Activated CD8-positive, alpha-beta memory T cell treated with anti-CD3 and anti-CD28 coated beads for 36 hours (primary cell): ENCODE results near the gene OR10A5. TPM values are rescaled to one million over a fixed set of nuclear protein-coding genes. Genes with fewer than 3 reads are reported as not detected.
"Not testable (repeated sequence)": the region's sequence is repeated elsewhere in the genome, so short reads cannot be mapped to it uniquely, and the experiment has no call there.

Source experiments
- CTCF ChIA-PET: fragments of 350-600 bp; sonication (Branson Sonifier 250); formaldehyde crosslinking; loops from one replicate; lab custom pipeline; 2021; ENCODE audit warnings: antibody characterized with exemption; lab: Charles Lee
- POLR2A ChIA-PET: fragments of 350-600 bp; sonication (Branson Sonifier 250); formaldehyde crosslinking; loops from one replicate; lab custom pipeline; 2021; ENCODE audit warnings: antibody characterized with exemption; lab: Charles Lee
- total RNA-seq, 2 experiments: library from RNA; stranded (reverse); gene quantifications; one replicate each; pipeline ENCODE4 v1.2.3, GENCODE V29; 2021

OR10A5 gene
- total RNA-seq, 2 experiments from 2014 or later = not detected

DNA sequence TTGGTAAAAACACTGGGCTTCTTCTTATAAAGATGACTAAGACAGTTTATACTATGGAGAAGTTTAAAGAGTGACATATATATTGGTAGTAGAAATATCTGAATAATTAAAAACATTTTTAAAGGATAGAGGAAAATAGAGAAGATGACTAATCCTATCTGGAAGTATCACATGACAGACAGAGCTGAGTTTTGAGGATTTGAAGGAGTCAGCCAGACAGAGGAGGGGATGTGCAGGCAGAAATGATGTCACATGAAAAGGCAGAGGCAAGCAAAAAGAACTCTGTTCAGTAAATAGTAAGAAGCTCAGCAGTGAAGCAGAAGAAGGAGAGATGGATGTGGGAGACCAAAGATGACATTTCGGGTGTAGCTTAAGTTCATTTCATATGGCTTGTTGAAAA is 19.0 kb downstream of the OR10A5 start:
- CTCF ChIA-PET = no interaction called here
- POLR2A ChIA-PET = no interaction called here

- POLR2A ChIA-PET = no interaction called here
- CTCF ChIA-PET = no interaction called here
These were observed 25.8 kb downstream of the OR10A5 start for GRCh38 chr11:6871278-6871677.

GRCh38 chr11:6875761-6876160 is 30.3 kb downstream of the OR10A5 start:
- POLR2A ChIA-PET = no interaction called here
- CTCF ChIA-PET = no interaction called here

GRCh38 chr11:6876325-6876724 is 30.8 kb downstream of the OR10A5 start, which contains the start of gene OR10A4:
TSS of gene OR10A4 (plus strand) at chr11:6876625. CDS start at chr11:6876648, 23 bp downstream.
- ChIA-PET CTCF (no interaction called here), POLR2A (no interaction called here)

- ChIA-PET POLR2A (no interaction called here), CTCF (no interaction called here)
These were observed 31.4 kb downstream of the OR10A5 start for GRCh38 chr11:6876914-6877313.

DNA sequence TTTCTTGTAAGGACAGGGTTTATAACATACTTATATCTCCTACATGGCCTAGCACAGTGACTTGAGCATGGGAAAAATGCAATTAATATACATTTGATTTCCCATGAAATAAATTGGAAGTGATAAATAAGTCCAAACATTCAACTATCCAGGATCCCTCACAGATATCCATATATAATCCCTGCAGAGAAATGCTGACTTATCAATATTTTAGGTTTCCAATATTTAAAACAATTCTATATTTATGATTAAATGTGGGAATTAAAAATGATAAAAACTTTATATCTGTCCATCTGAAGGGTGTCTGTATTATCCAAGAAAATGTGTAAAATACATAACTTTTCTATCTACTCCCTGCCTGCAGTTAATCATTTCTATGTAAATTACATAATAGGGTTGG is 37.3 kb downstream of the OR10A5 start:
- ChIA-PET CTCF (no interaction called here), POLR2A (no interaction called here)

- POLR2A ChIA-PET, CTCF ChIA-PET: not testable (repeated sequence)
These were observed 42.2 kb downstream of the OR10A5 start for GRCh38 chr11:6887711-6888110.

DNA sequence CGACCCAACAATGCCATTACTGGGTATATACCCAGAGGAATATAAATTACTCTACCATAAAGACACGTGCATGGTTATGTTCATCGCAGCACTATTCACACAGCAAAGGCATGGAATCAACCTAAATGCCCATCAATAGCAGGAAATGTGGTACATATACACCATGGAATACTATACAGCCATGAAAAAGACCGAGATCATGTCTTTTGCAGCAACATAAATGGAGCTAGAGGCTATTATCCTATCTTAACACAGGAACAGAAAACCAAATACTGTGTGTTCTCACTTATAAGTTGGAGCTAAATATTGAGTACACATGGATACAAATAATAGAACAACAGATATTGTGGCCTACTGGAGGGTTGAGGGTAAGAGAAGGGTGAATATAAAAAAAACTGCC is 43.3 kb downstream of the OR10A5 start:
- ChIA-PET CTCF (no interaction called here), POLR2A (no interaction called here)

GRCh38 chr11:6889835-6890234 is 44.4 kb downstream of the OR10A5 start:
- CTCF ChIA-PET = no interaction called here
- POLR2A ChIA-PET = no interaction called here

DNA sequence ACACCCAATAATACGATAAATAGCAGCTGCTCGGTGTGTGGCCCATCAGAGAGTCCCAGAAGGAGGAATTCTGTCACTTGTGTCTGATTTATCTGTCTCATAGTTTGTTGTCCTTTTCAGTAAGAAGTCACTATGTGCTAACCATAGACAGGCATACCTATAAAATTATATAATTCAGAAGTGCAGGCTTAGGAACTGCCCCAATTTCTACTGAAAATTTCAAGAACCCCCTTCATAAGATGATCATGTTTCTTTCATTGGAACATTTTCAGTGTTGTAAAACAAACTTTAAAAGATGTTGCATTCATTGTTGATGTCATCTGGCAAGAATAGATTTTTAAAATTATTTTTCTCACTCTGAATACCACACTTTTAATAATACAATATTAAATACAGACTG is 46.9 kb downstream of the OR10A5 start, which contains the start of gene OR2D2:
TSS of gene OR2D2 (minus strand) at position 101 of the 400 bp plus-strand sequence. CDS start at position 101, 0 bp downstream.
- POLR2A ChIA-PET = no interaction called here

DNA sequence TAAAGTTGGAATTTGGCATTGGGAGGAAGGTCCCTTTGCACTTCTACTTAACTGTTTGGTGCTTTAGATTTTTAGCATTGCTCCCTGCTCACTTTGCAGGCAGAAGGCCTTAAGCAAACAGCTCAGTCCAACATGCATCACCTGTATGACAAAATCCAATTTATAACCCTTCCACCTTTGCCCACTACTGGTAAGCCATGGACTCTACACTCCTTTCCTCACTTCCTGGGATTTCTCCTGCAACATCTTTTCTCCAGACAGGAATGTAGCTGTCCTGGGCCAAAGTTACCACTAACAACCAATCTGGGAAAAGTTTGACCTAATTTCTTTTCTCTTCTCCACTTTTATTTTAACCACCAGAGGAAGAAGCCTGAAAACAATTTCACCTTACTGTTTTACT is 48.6 kb downstream of the OR10A5 start:
- CTCF ChIA-PET = no interaction called here

More for the DNA sequence above, 46.9 kb downstream of the OR10A5 start, which contains the start of gene OR2D2:
- CTCF ChIA-PET = no interaction called here

DNA sequence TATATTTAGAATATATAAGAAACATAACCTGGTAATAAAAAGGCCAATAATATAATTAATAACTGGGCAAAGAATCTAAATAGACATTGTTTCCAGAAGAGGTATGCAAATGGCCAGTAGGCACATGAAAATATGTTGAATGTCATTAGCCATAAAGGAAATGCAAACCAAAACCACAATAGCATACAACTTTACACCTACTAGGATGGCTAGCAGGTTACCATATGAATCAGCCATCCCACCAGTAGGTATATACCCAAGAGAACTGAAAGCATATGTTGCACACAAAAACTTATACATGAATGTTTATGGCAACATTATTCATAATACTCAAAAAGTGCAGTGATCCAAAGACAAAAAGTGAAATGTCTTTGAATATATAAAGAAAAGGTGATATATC is 49.5 kb downstream of the OR10A5 start:
- CTCF ChIA-PET = no interaction called here
- POLR2A ChIA-PET = no interaction called here

More for the DNA sequence above, 48.6 kb downstream of the OR10A5 start:
- POLR2A ChIA-PET = no interaction called here

Other genes with a start within 250 kb of the OR10A5 start
- gene RRP8, start 242.1 kb upstream of the OR10A5 start, total RNA-seq = 10 to 100 TPM; 44.9 to 48.0 TPM
- 10 to 100 TPM; 74.6 to 83.3 TPM for gene ILK, start 241.9 kb upstream of the OR10A5 start, total RNA-seq
- gene TAF10, start 233.5 kb upstream of the OR10A5 start, total RNA-seq = 100 to 1,000 TPM; 163 to 176 TPM
- 10 to 100 TPM; 44.7 to 50.5 TPM for gene TPP1, start 226.3 kb upstream of the OR10A5 start, total RNA-seq
- under 1 TPM; 0.40 to 0.53 TPM for gene DCHS1, start 189.9 kb upstream of the OR10A5 start, total RNA-seq
- gene MRPL17, start 162.3 kb upstream of the OR10A5 start, total RNA-seq = 100 to 1,000 TPM; 132 to 146 TPM
- gene OR2AG2, start 73.7 kb upstream of the OR10A5 start, total RNA-seq = under 1 TPM in 1 of 2 experiments, not detected in 1; 0.06 TPM
- not detected for gene OR2AG1, start 62.7 kb upstream of the OR10A5 start, total RNA-seq
- under 1 TPM; 0.06 to 0.13 TPM for gene OR6A2, start 46.0 kb upstream of the OR10A5 start, total RNA-seq
- gene OR10A2, start 17.4 kb downstream of the OR10A5 start, total RNA-seq = not detected
- gene OR10A4, start 30.9 kb downstream of the OR10A5 start, total RNA-seq = not detected
- not detected for gene OR2D2, start 46.8 kb downstream of the OR10A5 start, total RNA-seq
- not detected for gene OR2D3, start 75.3 kb downstream of the OR10A5 start, total RNA-seq
- 1 to 10 TPM; 1.5 to 1.7 TPM for gene ZNF215, start 80.7 kb downstream of the OR10A5 start, total RNA-seq
- not detected for gene ZNF214, start 174.7 kb downstream of the OR10A5 start, total RNA-seq
- gene NLRP14, start 174.8 kb downstream of the OR10A5 start, total RNA-seq = not detected
- gene RBMXL2, start 243.3 kb downstream of the OR10A5 start, total RNA-seq = not detected